K562 (cell line): Measurements from ENCODE around the gene KITLG. TPM values are rescaled to one million over a fixed set of nuclear protein-coding genes. Genes with fewer than 3 reads are reported as not detected.

ENCODE experiments used
- ATAC-seq: fragments of 200-7000 bp; cut with Tn5 transposase; 3 replicates; pipeline ENCODE4 v1.9.1; 2020; ENCODE audit warnings: moderate library complexity
- BruUV-seq: library from RNA; stranded (reverse); fragments of 400-500 nt; replicated peaks from 2 replicates; lab custom pipeline; 2021; lab: Mats Ljungman, UMichigan
- CTCF ChIA-PET: fragments of 300-600 bp; formaldehyde crosslinking; extraction: SDS; loops from one replicate; lab custom pipeline; 2021; ENCODE audit warnings: low intra/inter-chr PET ratio; lab: Yijun Ruan, JAX
- POLR2A ChIA-PET: fragments of 300-600, 350-650 bp; sonication (Branson Sonifier 250); formaldehyde crosslinking; extraction: SDS; loops from one replicate; lab custom pipeline; 2021; ENCODE audit warnings: antibody characterized with exemption, inconsistent platforms; lab: Yijun Ruan, JAX
- DNase-seq, 4 experiments: peaks; one replicate each; pipeline versions ENCODE4 v3.0.0 to v3.0.0-alpha.2; 2011 to 2018; ENCODE audit warnings: low spot score in 3 of 4, mixed read lengths in 3 of 4; ENCODE audit errors: extremely low read depth in 1 of 4
- FAIRE-seq: peaks from 2 replicates; lab custom pipeline; 2011; peaks lifted over from hg19 to GRCh38; lab: Jason Lieb, UNC
- H2AFZ ChIP-seq: 2 replicates; pipeline ENCODE4 v1.6.0; 2011; ENCODE audit warnings: low read depth, low read length, control low read depth, inconsistent platforms
- H3K27ac ChIP-seq: fragments of 200-600 bp; 3 replicates; pipeline ENCODE4 v1.8.0; 2011; ENCODE audit warnings: low read depth, mild to moderate bottlenecking, control low read depth, inconsistent platforms, low read length, moderate library complexity, mixed read lengths; ENCODE audit errors: extremely low read depth
- H3K27me3 ChIP-seq, 2 experiments: fragments of 300-600 bp in 1 of 2; 2 replicates in 1 of 2; 3 replicates in 1 of 2; pipeline versions ENCODE4 v1.6.0 to v1.8.0; 2011; ENCODE audit warnings: inconsistent platforms in 2 of 2, low read length in 2 of 2, mild to moderate bottlenecking in 1 of 2, mixed read lengths in 1 of 2, moderate library complexity in 1 of 2; ENCODE audit not compliant: control insufficient read depth in 2 of 2, insufficient read depth in 2 of 2
- H3K36me3 ChIP-seq: fragments of 300-600 bp; 3 replicates; pipeline ENCODE4 v1.8.0; 2011; ENCODE audit warnings: mild to moderate bottlenecking, low read length, inconsistent platforms; ENCODE audit not compliant: control insufficient read depth, insufficient read depth
- H3K4me1 ChIP-seq, 2 experiments: fragments of 200-600 bp in 1 of 2; replicated peaks in 1 of 2; 2 replicates in 1 of 2; 3 replicates in 1 of 2; pipeline versions ENCODE4 v1.5.1 to v1.8.0; 2011; ENCODE audit warnings: inconsistent platforms in 2 of 2, low read length in 2 of 2, mild to moderate bottlenecking in 1 of 2, mixed read lengths in 1 of 2, moderate library complexity in 1 of 2; ENCODE audit not compliant: control insufficient read depth in 2 of 2, insufficient read depth in 2 of 2
- H3K4me2 ChIP-seq: 2 replicates; pipeline ENCODE4 v1.6.1; 2011; ENCODE audit warnings: low read length, control low read depth, inconsistent platforms, mixed read lengths; ENCODE audit not compliant: insufficient read depth
- H3K4me3 ChIP-seq: fragments of 200-600 bp; sonication (generic), shearing (Covaris generic); 2 replicates; pipeline ENCODE4 v1.5.1; 2016; ENCODE audit warnings: control low read depth, inconsistent platforms
- H3K79me2 ChIP-seq: fragments of 200-600 bp; 3 replicates; pipeline ENCODE4 v1.8.0; 2011; ENCODE audit warnings: low read length, inconsistent platforms; ENCODE audit not compliant: control insufficient read depth, insufficient read depth
- H3K9ac ChIP-seq, 2 experiments: 2 replicates each; pipeline versions ENCODE4 v1.6.0 to v1.6.1; 2011; ENCODE audit warnings: low read depth in 2 of 2, low read length in 2 of 2, control low read depth in 1 of 2, inconsistent platforms in 1 of 2, mild to moderate bottlenecking in 1 of 2, mixed read lengths in 1 of 2; ENCODE audit not compliant: insufficient read depth in 1 of 2
- H3K9me1 ChIP-seq: one replicate; pipeline ENCODE4 v1.6.0; 2011; ENCODE audit warnings: inconsistent platforms, mild to moderate bottlenecking, low read length, moderate library complexity; ENCODE audit not compliant: control insufficient read depth, insufficient read depth
- H3K9me3 ChIP-seq: replicated peaks from 2 replicates; pipeline ENCODE4 v1.5.1; 2011; ENCODE audit warnings: low read depth, low read length, inconsistent platforms; ENCODE audit not compliant: control insufficient read depth, insufficient read depth
- H4K20me1 ChIP-seq: replicated peaks from 2 replicates; pipeline ENCODE4 v1.6.1; 2011; ENCODE audit warnings: low read length, inconsistent platforms, mixed read lengths; ENCODE audit not compliant: control insufficient read depth, insufficient read depth
- BRCA1 ChIP-seq, 2 experiments: fragments of 450-650 bp in 1 of 2; sonication (generic) in 1 of 2; formaldehyde crosslinking in 1 of 2; IDR thresholded peaks; 2 replicates each; pipeline versions ENCODE4 v1.5.0 to v1.6.1; 2017 to 2020; ENCODE audit warnings: mild to moderate bottlenecking in 1 of 2, missing genetic modification reagents in 1 of 2
- CBX1 ChIP-seq: sonication (generic); IDR thresholded peaks from 2 replicates; pipeline ENCODE4 v1.6.1; 2016; ENCODE audit warnings: antibody characterized with exemption, low read depth, mild to moderate bottlenecking
- HDAC2 ChIP-seq: fragments of 450-650 bp; IDR thresholded peaks from 2 replicates; pipeline ENCODE4 v1.6.1; 2016; ENCODE audit warnings: mild to moderate bottlenecking
- HIVEP1 ChIP-seq: fragments of 250-450 bp; sonication (Bioruptor Pico); IDR thresholded peaks from 2 replicates; pipeline ENCODE4 v1.4.0; 2020; ENCODE audit warnings: mild to moderate bottlenecking
- NFYB ChIP-seq: IDR thresholded peaks from 2 replicates; pipeline ENCODE4 v1.6.1; 2011; ENCODE audit warnings: mild to moderate bottlenecking, moderate library complexity; ENCODE audit not compliant: insufficient read length; ENCODE audit errors: extremely low read depth
- NR3C1 ChIP-seq: sonication (generic); formaldehyde crosslinking; IDR thresholded peaks from 2 replicates; pipeline ENCODE4 v1.8.1; 2022; ENCODE audit warnings: missing genetic modification reagents
- PCBP2 ChIP-seq: fragments of 200-400 bp; formaldehyde crosslinking; IDR thresholded peaks from 2 replicates; pipeline ENCODE4 v1.6.1; 2018; ENCODE audit warnings: low read length, low read depth, mild to moderate bottlenecking, moderate library complexity; ENCODE audit not compliant: poor library complexity, severe bottlenecking
- PKNOX1 ChIP-seq: fragments of 450-650 bp; IDR thresholded peaks from 2 replicates; pipeline ENCODE4 v1.6.1; 2016
- POLR3G ChIP-seq: IDR thresholded peaks from 2 replicates; pipeline ENCODE4 v1.6.1; 2011; ENCODE audit not compliant: insufficient read length, insufficient replicate concordance; ENCODE audit errors: extremely low read depth
- PTTG1 ChIP-seq: fragments of 450-650 bp; IDR thresholded peaks from 2 replicates; pipeline ENCODE4 v1.6.1; 2016; ENCODE audit warnings: low read depth, mild to moderate bottlenecking, missing genetic modification characterization, missing compliant biosample characterization
- U2AF1 ChIP-seq: fragments of 200-400 bp; formaldehyde crosslinking; optimal IDR thresholded peaks from 2 replicates; pipeline ENCODE3; 2017; ENCODE audit warnings: mild to moderate bottlenecking, low read depth, low read length, moderate library complexity
- ZNF212 ChIP-seq: fragments of 450-650 bp; formaldehyde crosslinking; IDR thresholded peaks from 2 replicates; pipeline ENCODE4 v1.4.0; 2020; ENCODE audit warnings: mild to moderate bottlenecking
- ZNF764 ChIP-seq: fragments of 250-450 bp; sonication (Bioruptor Pico); IDR thresholded peaks from 2 replicates; pipeline ENCODE4 v1.4.0; 2020; ENCODE audit warnings: low read depth, mild to moderate bottlenecking, moderate library complexity
- WGBS: fragments of 100-300 bp; shearing (Covaris generic); methylation state at CpG from one replicate; pipeline ENCODE4 v1.1.6; 2016; ENCODE audit warnings: low coverage, mixed read lengths; ENCODE audit not compliant: insufficient coverage; ENCODE audit errors: missing lambda C conversion rate; 5-methylcytosine and 5-hydroxymethylcytosine counted together
- in situ Hi-C: fragments of 300-500 bp; cut with MboI; formaldehyde crosslinking; loops from 4 replicates; pipeline ENCODE4 v1.15.0; 2018; ENCODE audit warnings: inconsistent platforms, mixed read lengths
- intact Hi-C: fragments of 100-400 bp; cut with micrococcal nuclease; formaldehyde crosslinking; loops from 2 replicates; pipeline ENCODE4 v1.14.2; 2022
- polyA plus RNA-seq, 8 experiments: library from polyadenylated mRNA; depleted of rRNA in 4 of 8; stranded (reverse) in 5 of 8; unstranded in 3 of 8; fragments of >200 nt; fragmentation: Nextera tagmentation in 2 of 8; fragmentation: Illumina TruSeq in 1 of 8; extraction: Ambion mirVana in 2 of 8; extraction: Trizol in 1 of 8; gene quantifications; 2 replicates each; pipeline versions ENCODE4 v1.2.1 to v1.2.3, GENCODE V29; 2011 to 2014; ENCODE audit warnings: inconsistent platforms in 1 of 8, missing spikeins in 1 of 8
- total RNA-seq, 7 experiments: library from RNA; depleted of rRNA in 6 of 7; stranded (reverse); fragments of >200 nt in 6 of 7; fragmentation: Illumina TruSeq in 2 of 7; extraction: Trizol in 2 of 7; gene quantifications; 2 replicates each; pipeline versions ENCODE4 v1.2.1 to v1.2.3, GENCODE V29; 2011 to 2021; ENCODE audit warnings: low replicate concordance in 1 of 7
- TF ChIP-seq, protein P1 (sequence below): fragments of 450-650 bp; formaldehyde crosslinking; conservative IDR thresholded peaks from 2 replicates; pipeline ENCODE4 v1.4.0; 2022; ENCODE audit warnings: mild to moderate bottlenecking, missing genetic modification characterization

Gene KITLG
- total and polyA plus RNA-seq, 9 of the 15 experiments (the other 6 are each of a cell fraction or from before 2014, with no cell fraction given) = 0.04 to 0.09 (median 0.04) TPM; not detected in 6

- intact Hi-C loops = no loop called here
Measured at GRCh38 chr12:88585077-88585476, 4.8 kb upstream of the KITLG start.

GRCh38 chr12:88579601-88580050, 645 bp downstream of the KITLG start:
- Histone ChIP-seq H3K9ac (no peak overlapping the region), H3K4me2 (no peak overlapping the region), H3K4me3 (no peak overlapping the region), H2AFZ (no peak overlapping the region), H3K27me3 (peaks cover 0 to 14% of the 10 kb centered on the region in 2 experiments; a peak in 2 of 5 replicates), H3K79me2 (no peaks in the 10 kb centered on the region), H3K27ac (no peak overlapping the region), H4K20me1 (no peaks in the 10 kb centered on the region), H3K9me1 (no peaks in the 10 kb centered on the region), H3K4me1 (peaks cover 0 to 13% of the 10 kb centered on the region in 2 experiments; a peak in 2 of 5 replicates), H3K36me3 (no peaks in the 10 kb centered on the region), H3K9me3 (no peaks in the 10 kb centered on the region)
- WGBS = under 1% methylated on average over 30 of the region's 30 CpGs
- no peak for FAIRE-seq
- ChIA-PET CTCF (no interaction called here), POLR2A (no interaction called here)
- DNase-seq = no peak
- no peak for ATAC-seq
- in situ Hi-C loops (no loop called here), intact Hi-C loops (no loop called here)
- no TSS peak for BruUV-seq
- no peak for TF ChIP-seq ZNF212 (CRISPR knock-in tag)
- TF ChIP-seq PTTG1 (tag) = no peak
- TF ChIP-seq HIVEP1 (CRISPR knock-in tag) = no peak
- TF ChIP-seq ZNF764 = no peak
- TF ChIP-seq U2AF1 = no peak
- TF ChIP-seq, protein P1, sequence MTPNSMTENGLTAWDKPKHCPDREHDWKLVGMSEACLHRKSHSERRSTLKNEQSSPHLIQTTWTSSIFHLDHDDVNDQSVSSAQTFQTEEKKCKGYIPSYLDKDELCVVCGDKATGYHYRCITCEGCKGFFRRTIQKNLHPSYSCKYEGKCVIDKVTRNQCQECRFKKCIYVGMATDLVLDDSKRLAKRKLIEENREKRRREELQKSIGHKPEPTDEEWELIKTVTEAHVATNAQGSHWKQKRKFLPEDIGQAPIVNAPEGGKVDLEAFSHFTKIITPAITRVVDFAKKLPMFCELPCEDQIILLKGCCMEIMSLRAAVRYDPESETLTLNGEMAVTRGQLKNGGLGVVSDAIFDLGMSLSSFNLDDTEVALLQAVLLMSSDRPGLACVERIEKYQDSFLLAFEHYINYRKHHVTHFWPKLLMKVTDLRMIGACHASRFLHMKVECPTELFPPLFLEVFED (CRISPR knock-in tag) = no peak
- TF ChIP-seq BRCA1 (IDR thresholded peaks at IDR 0.05) = no peak
- TF ChIP-seq BRCA1 (CRISPR knock-in tag; IDR thresholded peaks at IDR 0.05) = no peak
- no peak for TF ChIP-seq NR3C1
- TF ChIP-seq POLR3G = no peak
- no peak for TF ChIP-seq CBX1
- TF ChIP-seq HDAC2 = no peak

More at GRCh38 chr12:88585077-88585476, 4.8 kb upstream of the KITLG start:
- no peaks in the 10 kb centered on the region for H3K9me3 ChIP-seq
- TF ChIP-seq NFYB (peak; percentile 28), PCBP2 (no peak), PKNOX1 (peak; percentile 70)
- TF ChIP-seq, all 486 proteins: peak for 2
- POLR2A ChIA-PET = no interaction called here
- no peak overlapping the region for H3K27ac ChIP-seq
- ATAC-seq = no peak
- 0% methylated on average over 2 of the region's 2 CpGs for WGBS
- BruUV-seq = no TSS peak
- H2AFZ ChIP-seq = no peak overlapping the region
- peaks cover 0 to 6% of the 10 kb centered on the region in 2 experiments; a peak in 2 of 5 replicates for H3K4me1 ChIP-seq
- CTCF ChIA-PET = no interaction called here
- FAIRE-seq = no peak
- H3K27me3 ChIP-seq = peaks cover 0 to 5% of the 10 kb centered on the region in 2 experiments; a peak in 1 of 5 replicates
- H3K36me3 ChIP-seq = no peaks in the 10 kb centered on the region
- no peaks in the 10 kb centered on the region for H3K9me1 ChIP-seq
- no peak overlapping the region for H3K9ac ChIP-seq
- H3K79me2 ChIP-seq = no peaks in the 10 kb centered on the region
- H3K4me3 ChIP-seq = no peak overlapping the region
- H4K20me1 ChIP-seq = no peaks in the 10 kb centered on the region
- no peak overlapping the region for H3K4me2 ChIP-seq
- in situ Hi-C loops = no loop called here
- peak in 3 of 4 experiments; percentile 7 to 13 (median 10) for DNase-seq
